ENCODE results near the gene GPR50.

The GPR50 gene

DNA sequence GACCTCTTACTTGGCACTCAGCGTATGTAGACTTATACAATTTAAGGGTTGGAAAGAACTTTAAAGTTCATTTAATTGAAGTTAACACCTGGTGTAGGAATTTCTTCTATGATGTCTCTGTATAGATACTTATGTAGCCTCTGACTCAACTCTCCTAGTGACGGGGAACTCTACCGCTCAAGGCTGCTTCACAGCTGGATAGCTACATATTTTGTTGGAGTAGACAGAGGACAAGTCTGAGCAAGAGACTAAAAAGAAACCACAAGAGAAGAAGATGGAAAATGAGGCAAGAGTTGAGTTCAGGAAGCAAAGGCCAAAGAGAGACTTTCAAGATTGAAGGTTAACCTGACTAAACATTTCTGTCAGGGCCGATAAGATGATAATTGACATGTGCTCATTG, 52.6 kb downstream of the GPR50 start:
- DNase-seq = no peak

All from activated CD4-positive, alpha-beta T cell treated with anti-CD3 and anti-CD28 coated beads, Interleukin-10, Interleukin-2, amounts not matched to agents 100 ng/mL and 50 ng/mL, durations not matched to agents 16 hours and 8 hours (primary cell).